Measurements from ENCODE around the gene ZNF592.

The ZNF592 gene

GRCh38 chr15:84762840-84763572 lies 14.6 kb downstream of the ZNF592 start:
- POLR2A ChIA-PET = no interaction called here
- CTCF ChIA-PET = no interaction called here
- TF ChIP-seq CTCF (IDR thresholded peaks at IDR 0.05; ENCODE audit: control extremely low read depth, extremely low read depth, low read depth, missing control alignments) = no peak
- DNase-seq (ENCODE audit: extremely low spot score) = no peak

- POLR2A ChIA-PET = no interaction called here
Measured at GRCh38 chr15:84764585-84764984, 16.2 kb downstream of the ZNF592 start.

GRCh38 chr15:84764989-84765388 lies 16.6 kb downstream of the ZNF592 start:
- TF ChIP-seq CTCF (IDR thresholded peaks at IDR 0.05; ENCODE audit: control extremely low read depth, extremely low read depth, low read depth, missing control alignments) = no peak
- ChIA-PET CTCF (no interaction called here), POLR2A (no interaction called here)
- no peak for DNase-seq (ENCODE audit: extremely low spot score)

More at GRCh38 chr15:84764585-84764984, 16.2 kb downstream of the ZNF592 start:
- DNase-seq (ENCODE audit: extremely low spot score) = no peak
- TF ChIP-seq CTCF (IDR thresholded peaks at IDR 0.05; ENCODE audit: control extremely low read depth, extremely low read depth, low read depth, missing control alignments) = no peak
- CTCF ChIA-PET = interaction anchor here (1.1 kb wide), 1 partner anchor 13 kb away, joined by 3 read pairs; no protein-coding TSS in a partner anchor

- DNase-seq (ENCODE audit: extremely low spot score) = no peak
- no peak for TF ChIP-seq CTCF (IDR thresholded peaks at IDR 0.05; ENCODE audit: control extremely low read depth, extremely low read depth, low read depth, missing control alignments)
- CTCF ChIA-PET = no interaction called here
Measured at GRCh38 chr15:84765675-84766074, 17.3 kb downstream of the ZNF592 start.

DNA sequence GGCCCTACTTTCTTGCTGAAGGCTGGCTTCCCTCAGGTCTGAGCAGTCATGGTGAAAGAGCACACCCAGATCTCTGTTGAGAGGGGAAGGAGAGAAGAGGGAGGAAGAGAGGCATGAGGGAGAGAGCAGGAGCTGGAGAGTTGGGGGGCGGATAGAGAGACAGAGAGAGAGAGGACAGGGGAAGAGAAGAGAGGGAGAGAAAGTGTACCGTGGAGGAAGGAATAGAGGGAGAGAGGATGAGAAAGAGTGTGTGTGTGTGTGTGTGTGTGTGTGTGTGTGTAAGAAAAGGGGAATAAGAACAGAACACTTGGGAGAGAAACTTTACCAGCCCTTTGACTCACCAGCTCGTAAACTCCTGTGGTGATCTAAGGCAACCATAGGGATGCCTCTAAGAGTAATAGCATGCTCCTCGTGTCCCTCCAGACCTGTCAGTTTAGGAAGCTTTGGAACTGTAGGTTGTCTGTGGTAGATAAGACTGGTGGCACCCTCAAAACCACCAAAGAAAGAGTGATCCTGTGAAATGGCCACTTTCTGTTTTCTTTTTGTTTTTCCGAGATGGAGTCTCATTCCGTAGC lies 18.2 kb downstream of the ZNF592 start:
- DNase-seq (ENCODE audit: extremely low spot score) = no peak
- TF ChIP-seq CTCF (IDR thresholded peaks at IDR 0.05; ENCODE audit: control extremely low read depth, extremely low read depth, low read depth, missing control alignments) = no peak
- ChIA-PET POLR2A (no interaction called here), CTCF (interaction anchor here (1.4 to 1.5 kb wide), 2 partner anchors 17 to 50 kb away, joined by 4 to 5 read pairs; no protein-coding TSS in a partner anchor)

More at GRCh38 chr15:84765675-84766074, 17.3 kb downstream of the ZNF592 start:
- POLR2A ChIA-PET = no interaction called here

GRCh38 chr15:84772031-84772430 lies 23.6 kb downstream of the ZNF592 start:
- ChIA-PET POLR2A (no interaction called here), CTCF (interaction anchor here (1.8 to 2.2 kb wide), 2 partner anchors 28 to 141 kb away, joined by 3 to 4 read pairs; no protein-coding TSS in a partner anchor)
- TF ChIP-seq CTCF (IDR thresholded peaks at IDR 0.05; ENCODE audit: control extremely low read depth, extremely low read depth, low read depth, missing control alignments) = no peak
- no peak for DNase-seq (ENCODE audit: extremely low spot score)
